ENCODE data around the gene UNG. TPM values are rescaled to one million over a fixed set of nuclear protein-coding genes. Genes with fewer than 3 reads are reported as not detected.

UNG gene
- total and polyA plus RNA-seq, 2 donors (not counting 3 experiments of a cell fraction or from before 2014, with no cell fraction given), result 21.5 to 46.7 TPM

- H3K9me1 ChIP-seq (replicated peaks; ENCODE audit: control insufficient read depth, extremely low read depth, insufficient read depth, low read length), result no peaks in the 10 kb centered on the region
- DNase-seq (ENCODE audit: low read depth, low spot score), result no peak
Measured at GRCh38 chr12:109126784-109127183, 29.4 kb downstream of the UNG start.

More at GRCh38 chr12:109126784-109127183, 29.4 kb downstream of the UNG start:
- Histone ChIP-seq H3K4me2 (ENCODE audit: insufficient read depth, low read length) (no peak overlapping the region), H3K36me3 (ENCODE audit: control insufficient read depth in 2 of 2, extremely low read depth in 1 of 2, insufficient read depth in 2 of 2, low read length in 2 of 2) (no peaks in the 10 kb centered on the region), H3K4me1 (ENCODE audit: control insufficient read depth, extremely low read depth, insufficient read depth, low read length) (no peaks in the 10 kb centered on the region), H3K9ac (replicated peaks; ENCODE audit: extremely low read depth, insufficient read depth, low read length) (no peak overlapping the region), H2AFZ (ENCODE audit: low read depth, low read length) (no peak overlapping the region), H3K79me2 (ENCODE audit: control insufficient read depth, insufficient read depth, low read length) (no peaks in the 10 kb centered on the region), H3K9me3 (replicated peaks; ENCODE audit: control insufficient read depth, insufficient read depth, low read length) (no peaks in the 10 kb centered on the region), H3K4me3 (replicated peaks in 1 of 3; ENCODE audit: insufficient read depth in 1 of 3, low read depth in 1 of 3, low read length in 3 of 3) (no peak overlapping the region), H4K20me1 (replicated peaks; ENCODE audit: control insufficient read depth, extremely low read depth, insufficient read depth, low read length) (no peaks in the 10 kb centered on the region), H3K27ac (ENCODE audit: insufficient read depth, low read depth, low read length) (no peak overlapping the region), H3K27me3 (ENCODE audit: control insufficient read depth in 2 of 2, insufficient read depth in 2 of 2, low read length in 2 of 2) (no peaks in the 10 kb centered on the region)
- CTCF ChIA-PET, result no interaction called here
- dilution Hi-C loops (cut with MboI; ENCODE audit: extremely low pct_ligation_motif_present, low sequenced_read_pairs), result no loop called here
- TF ChIP-seq FOS (IDR thresholded peaks at IDR 0.05; ENCODE audit: borderline replicate concordance, insufficient read depth, low read length) (no peak), CTCF (IDR thresholded peaks at IDR 0.05; ENCODE audit: extremely low read depth in 1 of 2, insufficient read depth in 1 of 2, low read depth in 1 of 2, low read length in 2 of 2) (no peak), POLR2A (IDR thresholded peaks at IDR 0.05; ENCODE audit: low read depth, low read length) (no peak), EZH2 (IDR thresholded peaks at IDR 0.05; ENCODE audit: borderline replicate concordance, low read depth, low read length, severe bottlenecking) (no peak), GATA2 (IDR thresholded peaks at IDR 0.05; ENCODE audit: insufficient read depth, insufficient read length, low read depth, low read length) (no peak), JUN (IDR thresholded peaks at IDR 0.05; ENCODE audit: borderline replicate concordance, insufficient read depth, insufficient read length, low read depth) (no peak), POLR2AphosphoS5 (IDR thresholded peaks at IDR 0.05; ENCODE audit: insufficient read depth, low read depth, low read length) (no peak), MYC (IDR thresholded peaks at IDR 0.05; ENCODE audit: low read depth, low read length) (no peak), MAX (IDR thresholded peaks at IDR 0.05; ENCODE audit: insufficient read depth, insufficient read length) (no peak)
- no peak for FAIRE-seq
- POLR2A ChIA-PET, result no interaction called here
- no TSS peak for BruUV-seq (replicated peaks)
- intact Hi-C loops (cut with micrococcal nuclease), result no loop called here

Measured in endothelial cell of umbilical vein (primary cell).